HG03196 (cell line): ENCODE measurements around the gene AMOTL1.

Source experiments
- ATAC-seq: cut with Tn5 transposase; IDR thresholded peaks from one replicate; pipeline ENCODE4 v1.9.1; 2021; ENCODE audit not compliant: unreplicated experiment

AMOTL1 gene

GRCh38 chr11:94924612-94925011 lies 156.5 kb downstream of the AMOTL1 start:
- ATAC-seq: no peak

- ATAC-seq: peak; percentile 72
Observed at GRCh38 chr11:94925422-94926270, 157.5 kb downstream of the AMOTL1 start.

GRCh38 chr11:94926271-94926625 lies 158.1 kb downstream of the AMOTL1 start:
- ATAC-seq: no peak
